Heart left ventricle (tissue), 13 donors: ENCODE measurements around the gene TLE1.
"Not testable (repeated sequence)": the region's sequence is repeated elsewhere in the genome, so short reads cannot be mapped to it uniquely, and the experiment has no call there.

ENCODE experiments used
- CTCF ChIP-seq, 12 donors: fragments of 200-600 bp; sonication (generic) in 4 of 12; IDR thresholded peaks; one replicate each; pipeline versions ENCODE4 v1.5.0 to v1.8.0; 2018 to 2022; ENCODE audit warnings: antibody characterized with exemption in 12 of 12, mild to moderate bottlenecking in 5 of 12
- POLR2A ChIP-seq, 2 donors: fragments of 450-650 bp; IDR thresholded peaks; one replicate each; pipeline ENCODE4 v1.6.1; 2017; ENCODE audit warnings: antibody characterized with exemption in 2 of 2, mild to moderate bottlenecking in 2 of 2, moderate library complexity in 2 of 2
- donor health status: ischemic (EF 13 %, LVEDD 7.1; RV severe dilation, severe dysfunction).
- donor health status: DM: no; HTN: yes; CAD: no.
- donor health status: DM: no; HTN: no; CAD: no.
- donor health status: ischemic (EF 25% LVEDD 6.9; RV normal size, moderate dysfunction).
- donor health status: ischemic (EF 25% LVEDD 5.7; RV mildly dilated, moderate dysfunction).
- donor health status: ischemic (EF 35%, LVEDD 5.7; RV mildly dilated, moderate dysfunction).
- donor health status: nonischemic (EF 11% LVEDD 7.7; RV severe dilation, severe dysfunction).
- donor health status: DM: yes; HTN: yes; CAD: no.
- donor health status: PGD.
- donor health status: ischemic (EF 29% LVEDD 5.4; RV normal size, mild dysfunction).
- donor health status: nonischemic (EF 23%, LVEDD 6.1; RV moderate dilation, normal function).

- not testable (repeated sequence) for TF ChIP-seq CTCF, POLR2A (IDR thresholded peaks at IDR 0.05)
Observed at GRCh38 chr9:81730498-81730897, 41.2 kb upstream of the TLE1 start.
